HEK293 (cell line): ENCODE results near the gene PPP6R3.

ENCODE experiments used
- CTCF ChIA-PET: fragments of 350-600 bp; formaldehyde crosslinking; extraction: SDS; loops from one replicate; lab custom pipeline; 2021; ENCODE audit warnings: antibody characterized with exemption; lab: Yijun Ruan, JAX
- POLR2A ChIA-PET: fragments of 300-600 bp; formaldehyde crosslinking; extraction: SDS; loops from one replicate; lab custom pipeline; 2020; ENCODE audit warnings: antibody characterized with exemption, inconsistent platforms; lab: Yijun Ruan, JAX
- H3K27ac ChIP-seq: fragments of 200-500 bp; sonication (Bioruptor generic); 2 replicates; pipeline ENCODE4 v1.5.1; 2014; ENCODE audit warnings: low read depth, low read length, control low read depth, inconsistent platforms; ENCODE audit errors: extremely low read depth
- H3K36me3 ChIP-seq, 2 experiments: fragments of 200-500 bp in 1 of 2; sonication (Bioruptor generic) in 1 of 2; 1 replicate in 1 of 2; 2 replicates in 1 of 2; pipeline ENCODE4 v1.5.1; 2014 to 2017; ENCODE audit warnings: inconsistent platforms in 2 of 2, low read length in 2 of 2; ENCODE audit not compliant: control insufficient read depth in 2 of 2, insufficient read depth in 1 of 2
- H3K4me1 ChIP-seq: fragments of 200-500 bp; sonication (Bioruptor generic); 2 replicates; pipeline ENCODE4 v1.5.1; 2014; ENCODE audit warnings: mild to moderate bottlenecking, low read length, inconsistent platforms; ENCODE audit not compliant: control insufficient read depth, insufficient read depth
- H3K4me3 ChIP-seq: 2 replicates; pipeline ENCODE4 v1.5.1; 2011; ENCODE audit warnings: low read depth, mild to moderate bottlenecking, control low read depth, low read length, moderate library complexity
- H3K9me3 ChIP-seq: fragments of 200-500 bp; sonication (Bioruptor generic); 2 replicates; pipeline ENCODE4 v1.5.1; 2014; ENCODE audit warnings: low read depth, low read length, inconsistent platforms; ENCODE audit not compliant: control insufficient read depth, insufficient read depth
- HOXD13 ChIP-seq: sonication (generic); formaldehyde crosslinking; IDR thresholded peaks from 2 replicates; pipeline ENCODE4 v1.8.0; 2022; ENCODE audit warnings: missing genetic modification reagents, borderline replicate concordance
- KLF16 ChIP-seq: fragments of 450-650 bp; formaldehyde crosslinking; IDR thresholded peaks from 2 replicates; pipeline ENCODE4 v1.5.1; 2017; ENCODE audit warnings: missing biosample characterization, missing genetic modification characterization
- SALL2 ChIP-seq: fragments of 450-650 bp; formaldehyde crosslinking; IDR thresholded peaks from 2 replicates; pipeline ENCODE4 v1.5.0; 2017; ENCODE audit warnings: missing biosample characterization, mild to moderate bottlenecking, missing genetic modification characterization, borderline replicate concordance
- ZBTB48 ChIP-seq: fragments of 450-650 bp; formaldehyde crosslinking; IDR thresholded peaks from 2 replicates; pipeline ENCODE4 v1.5.1; 2016; ENCODE audit warnings: missing biosample characterization, missing genetic modification characterization
- ZIC2 ChIP-seq: fragments of 450-650 bp; formaldehyde crosslinking; IDR thresholded peaks from 2 replicates; pipeline ENCODE4 v1.5.1; 2016; ENCODE audit warnings: missing biosample characterization, missing genetic modification characterization
- ZNF112 ChIP-seq: fragments of 450-650 bp; formaldehyde crosslinking; IDR thresholded peaks from 2 replicates; pipeline ENCODE4 v1.5.0; 2017; ENCODE audit warnings: missing biosample characterization, missing genetic modification characterization
- ZNF133 ChIP-seq: fragments of 450-650 bp; formaldehyde crosslinking; IDR thresholded peaks from 2 replicates; pipeline ENCODE4 v1.5.1; 2016; ENCODE audit warnings: missing biosample characterization, missing genetic modification characterization
- ZNF157 ChIP-seq: fragments of 450-650 bp; formaldehyde crosslinking; IDR thresholded peaks from 2 replicates; pipeline ENCODE4 v1.5.1; 2016; ENCODE audit warnings: missing biosample characterization, missing genetic modification characterization
- ZNF214 ChIP-seq: fragments of 450-650 bp; formaldehyde crosslinking; IDR thresholded peaks from 2 replicates; pipeline ENCODE4 v1.5.1; 2017; ENCODE audit warnings: missing biosample characterization, mild to moderate bottlenecking, missing genetic modification characterization, borderline replicate concordance
- ZNF248 ChIP-seq: fragments of 450-650 bp; formaldehyde crosslinking; IDR thresholded peaks from 2 replicates; pipeline ENCODE4 v1.5.1; 2017; ENCODE audit warnings: missing biosample characterization, missing genetic modification characterization
- ZNF324 ChIP-seq: fragments of 450-650 bp; formaldehyde crosslinking; IDR thresholded peaks from 2 replicates; pipeline ENCODE4 v1.5.1; 2016; ENCODE audit warnings: missing biosample characterization, missing genetic modification characterization
- ZNF335 ChIP-seq: fragments of 450-650 bp; formaldehyde crosslinking; conservative IDR thresholded peaks from 2 replicates; pipeline ENCODE4 v1.5.1; 2016; ENCODE audit warnings: missing biosample characterization, missing genetic modification characterization
- ZNF426 ChIP-seq: fragments of 450-650 bp; formaldehyde crosslinking; IDR thresholded peaks from 2 replicates; pipeline ENCODE4 v1.5.1; 2017; ENCODE audit warnings: missing biosample characterization, missing genetic modification characterization, mild to moderate bottlenecking, inconsistent platforms, moderate library complexity
- ZNF544 ChIP-seq: fragments of 450-650 bp; formaldehyde crosslinking; IDR thresholded peaks from 2 replicates; pipeline ENCODE4 v1.5.0; 2017; ENCODE audit warnings: missing biosample characterization, missing genetic modification characterization
- ZNF558 ChIP-seq: fragments of 450-650 bp; formaldehyde crosslinking; IDR thresholded peaks from 2 replicates; pipeline ENCODE4 v1.5.1; 2016; ENCODE audit warnings: missing biosample characterization, missing genetic modification characterization
- ZNF561 ChIP-seq: fragments of 450-650 bp; IDR thresholded peaks from 2 replicates; pipeline ENCODE4 v1.5.1; 2018; ENCODE audit warnings: missing biosample characterization, missing genetic modification characterization, borderline replicate concordance
- ZNF658 ChIP-seq: fragments of 450-650 bp; formaldehyde crosslinking; IDR thresholded peaks from 2 replicates; pipeline ENCODE4; 2016; ENCODE audit warnings: missing biosample characterization, missing genetic modification characterization
- ZNF701 ChIP-seq: fragments of 450-650 bp; formaldehyde crosslinking; IDR thresholded peaks from 2 replicates; pipeline ENCODE4 v1.5.1; 2016; ENCODE audit warnings: missing biosample characterization, missing genetic modification characterization
- ZNF777 ChIP-seq: fragments of 450-650 bp; formaldehyde crosslinking; IDR thresholded peaks from 2 replicates; pipeline ENCODE4 v1.5.1; 2017; ENCODE audit warnings: missing biosample characterization, missing genetic modification characterization, borderline replicate concordance
- ZNF837 ChIP-seq: fragments of 450-650 bp; formaldehyde crosslinking; IDR thresholded peaks from 2 replicates; pipeline ENCODE4 v1.5.1; 2016; ENCODE audit warnings: missing biosample characterization, missing genetic modification characterization
- TF ChIP-seq, protein P1 (sequence below): fragments of 450-650 bp; formaldehyde crosslinking; optimal IDR thresholded peaks from 2 replicates; pipeline ENCODE3; 2016; ENCODE audit warnings: missing biosample characterization, mild to moderate bottlenecking, missing genetic modification characterization
- TF ChIP-seq, protein P2 (sequence below): fragments of 450-650 bp; formaldehyde crosslinking; IDR thresholded peaks from 2 replicates; pipeline ENCODE4 v1.5.1; 2016; ENCODE audit warnings: missing biosample characterization, missing genetic modification characterization
- TF ChIP-seq, protein P3 (sequence below): fragments of 450-650 bp; formaldehyde crosslinking; IDR thresholded peaks from 2 replicates; pipeline ENCODE4; 2016; ENCODE audit warnings: missing biosample characterization, missing genetic modification characterization

The PPP6R3 gene

DNA sequence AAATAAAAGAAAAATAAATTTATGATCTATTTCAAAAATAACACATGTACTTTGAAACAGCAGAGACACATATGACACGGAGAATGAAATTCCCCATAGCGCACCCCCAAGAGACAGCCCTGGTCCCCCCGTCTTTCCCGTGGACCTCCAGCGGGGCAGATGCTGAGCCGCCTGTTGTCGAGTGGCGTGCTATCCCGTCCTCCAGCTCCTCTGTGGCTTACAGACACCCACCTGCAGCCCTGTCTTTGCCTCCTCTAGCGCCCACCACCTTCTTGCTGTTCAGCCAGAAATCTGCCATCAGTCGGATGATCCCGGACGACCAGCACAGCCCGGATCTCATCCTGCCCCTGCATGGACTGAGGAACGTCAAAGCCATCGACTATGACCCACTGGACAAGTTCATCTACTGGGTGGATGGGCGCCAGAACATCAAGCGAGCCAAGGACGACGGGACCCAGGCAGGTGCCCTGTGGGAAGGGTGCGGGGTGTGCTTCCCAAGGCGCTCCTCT is 44.4 kb upstream of the PPP6R3 start:
- ChIA-PET CTCF (no interaction called here), POLR2A (no interaction called here)
- TF ChIP-seq ZNF248 (tag by site-specific recombination) (no peak), ZNF701 (tag by site-specific recombination) (no peak), ZNF426 (tag by site-specific recombination) (no peak), ZNF133 (tag by site-specific recombination) (no peak), ZBTB48 (no peak), ZNF544 (no peak), ZNF777 (no peak)
- TF ChIP-seq, protein P1, sequence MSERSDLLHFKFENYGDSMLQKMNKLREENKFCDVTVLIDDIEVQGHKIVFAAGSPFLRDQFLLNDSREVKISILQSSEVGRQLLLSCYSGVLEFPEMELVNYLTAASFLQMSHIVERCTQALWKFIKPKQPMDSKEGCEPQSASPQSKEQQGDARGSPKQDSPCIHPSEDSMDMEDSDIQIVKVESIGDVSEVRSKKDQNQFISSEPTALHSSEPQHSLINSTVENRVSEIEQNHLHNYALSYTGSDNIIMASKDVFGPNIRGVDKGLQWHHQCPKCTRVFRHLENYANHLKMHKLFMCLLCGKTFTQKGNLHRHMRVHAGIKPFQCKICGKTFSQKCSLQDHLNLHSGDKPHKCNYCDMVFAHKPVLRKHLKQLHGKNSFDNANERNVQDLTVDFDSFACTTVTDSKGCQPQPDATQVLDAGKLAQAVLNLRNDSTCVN = no peak
- Histone ChIP-seq H3K4me1 (no peaks in the 10 kb centered on the region), H3K36me3 (peaks cover 3 to 65% of the 10 kb centered on the region in 2 experiments; a peak in 2 of 3 replicates), H3K9me3 (no peaks in the 10 kb centered on the region), H3K4me3 (no peak overlapping the region), H3K27ac (no peak overlapping the region)

DNA sequence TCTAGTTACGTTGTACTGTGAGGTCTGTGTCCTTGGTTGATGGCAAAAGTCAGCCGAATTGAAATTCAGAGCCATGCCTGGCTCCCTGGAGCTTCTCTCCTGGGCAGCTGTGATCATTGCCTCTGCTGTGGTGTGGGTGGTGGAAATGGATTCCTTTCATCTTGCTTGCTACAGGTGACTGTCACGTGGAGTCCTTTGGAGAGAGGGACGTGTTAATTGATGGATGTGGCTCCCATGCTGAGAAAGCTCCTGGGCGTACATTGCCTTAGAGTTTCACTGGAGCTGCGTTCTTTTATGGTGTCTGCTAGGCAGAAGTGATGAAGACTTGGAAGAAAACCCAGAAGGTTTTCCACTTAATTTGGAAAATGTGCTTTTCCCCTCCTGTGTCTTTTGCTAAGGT is 41.9 kb upstream of the PPP6R3 start:
- POLR2A ChIA-PET = interaction anchor here (0.6 kb wide), 1 partner anchor 415 kb away, joined by 4 read pairs; no protein-coding TSS in a partner anchor
- H3K36me3 ChIP-seq = peaks cover 3 to 46% of the 10 kb centered on the region in 2 experiments; a peak in 2 of 3 replicates

DNA sequence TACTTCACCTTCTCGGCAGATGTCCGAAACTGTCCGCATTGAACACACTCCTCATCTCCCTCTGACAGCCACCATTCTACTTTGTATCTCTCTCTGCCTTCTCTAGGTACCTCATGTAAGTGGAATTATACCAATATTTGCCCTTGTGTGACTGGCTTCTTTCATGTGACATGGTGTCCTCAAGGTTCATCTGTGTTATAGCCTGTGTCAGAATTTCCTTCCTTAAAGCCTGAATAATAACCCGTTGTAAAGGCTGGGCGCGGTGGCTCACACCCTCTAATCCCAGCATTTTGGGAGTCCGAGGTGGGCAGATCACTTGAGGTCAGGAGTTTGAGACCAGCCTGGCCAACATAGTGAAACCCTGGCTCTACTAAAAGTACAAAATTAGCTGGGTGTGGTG is 40.4 kb upstream of the PPP6R3 start:
- ChIA-PET POLR2A (no interaction called here), CTCF (no interaction called here)
- Histone ChIP-seq H3K4me1 (no peaks in the 10 kb centered on the region), H3K9me3 (no peaks in the 10 kb centered on the region), H3K4me3 (no peak overlapping the region), H3K36me3 (peaks cover 3 to 46% of the 10 kb centered on the region in 2 experiments; a peak in 2 of 3 replicates), H3K27ac (no peak overlapping the region)
- TF ChIP-seq HOXD13 (CRISPR knock-in tag) (no peak), ZNF248 (tag by site-specific recombination) (no peak), ZNF335 (no peak), ZNF837 (tag by site-specific recombination) (no peak), ZNF214 (tag by site-specific recombination) (no peak), KLF16 (tag by site-specific recombination) (no peak), ZNF112 (tag by site-specific recombination) (no peak), ZNF561 (tag by site-specific recombination) (no peak), ZNF658 (tag by site-specific recombination) (no peak), ZNF324 (tag by site-specific recombination) (no peak), SALL2 (tag by site-specific recombination) (no peak), ZNF558 (tag by site-specific recombination) (no peak), ZNF157 (tag by site-specific recombination) (no peak)
- TF ChIP-seq, protein P2, sequence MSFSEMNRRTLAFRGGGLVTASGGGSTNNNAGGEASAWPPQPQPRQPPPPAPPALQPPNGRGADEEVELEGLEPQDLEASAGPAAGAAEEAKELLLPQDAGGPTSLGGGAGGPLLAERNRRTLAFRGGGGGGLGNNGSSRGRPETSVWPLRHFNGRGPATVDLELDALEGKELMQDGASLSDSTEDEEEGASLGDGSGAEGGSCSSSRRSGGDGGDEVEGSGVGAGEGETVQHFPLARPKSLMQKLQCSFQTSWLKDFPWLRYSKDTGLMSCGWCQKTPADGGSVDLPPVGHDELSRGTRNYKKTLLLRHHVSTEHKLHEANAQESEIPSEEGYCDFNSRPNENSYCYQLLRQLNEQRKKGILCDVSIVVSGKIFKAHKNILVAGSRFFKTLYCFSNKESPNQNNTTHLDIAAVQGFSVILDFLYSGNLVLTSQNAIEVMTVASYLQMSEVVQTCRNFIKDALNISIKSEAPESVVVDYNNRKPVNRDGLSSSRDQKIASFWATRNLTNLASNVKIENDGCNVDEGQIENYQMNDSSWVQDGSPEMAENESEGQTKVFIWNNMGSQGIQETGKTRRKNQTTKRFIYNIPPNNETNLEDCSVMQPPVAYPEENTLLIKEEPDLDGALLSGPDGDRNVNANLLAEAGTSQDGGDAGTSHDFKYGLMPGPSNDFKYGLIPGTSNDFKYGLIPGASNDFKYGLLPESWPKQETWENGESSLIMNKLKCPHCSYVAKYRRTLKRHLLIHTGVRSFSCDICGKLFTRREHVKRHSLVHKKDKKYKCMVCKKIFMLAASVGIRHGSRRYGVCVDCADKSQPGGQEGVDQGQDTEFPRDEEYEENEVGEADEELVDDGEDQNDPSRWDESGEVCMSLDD (tag by site-specific recombination) = no peak

More for the DNA sequence above, 41.9 kb upstream of the PPP6R3 start:
- no peaks in the 10 kb centered on the region for H3K4me1 ChIP-seq
- CTCF ChIA-PET = no interaction called here
- no peak overlapping the region for H3K27ac ChIP-seq
- H3K9me3 ChIP-seq = no peaks in the 10 kb centered on the region
- H3K4me3 ChIP-seq = no peak overlapping the region
- TF ChIP-seq, protein P3, sequence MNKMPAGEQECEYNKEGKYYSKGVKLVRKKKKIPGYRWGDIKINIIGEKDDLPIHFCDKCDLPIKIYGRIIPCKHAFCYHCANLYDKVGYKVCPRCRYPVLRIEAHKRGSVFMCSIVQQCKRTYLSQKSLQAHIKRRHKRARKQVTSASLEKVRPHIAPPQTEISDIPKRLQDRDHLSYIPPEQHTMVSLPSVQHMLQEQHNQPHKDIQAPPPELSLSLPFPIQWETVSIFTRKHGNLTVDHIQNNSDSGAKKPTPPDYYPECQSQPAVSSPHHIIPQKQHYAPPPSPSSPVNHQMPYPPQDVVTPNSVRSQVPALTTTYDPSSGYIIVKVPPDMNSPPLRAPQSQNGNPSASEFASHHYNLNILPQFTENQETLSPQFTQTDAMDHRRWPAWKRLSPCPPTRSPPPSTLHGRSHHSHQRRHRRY (tag by site-specific recombination) = no peak
- peak; percentile 69 for TF ChIP-seq ZIC2 (tag by site-specific recombination)
